Endodermal cell (in vitro differentiated cells): ENCODE measurements around the gene THSD8. TPM values are rescaled to one million over a fixed set of nuclear protein-coding genes. Genes with fewer than 3 reads are reported as not detected.

ENCODE experiments used
- DNase-seq: peaks from one replicate; pipeline ENCODE4 v3.0.0-alpha.2; 2017
- H3K27ac ChIP-seq: 2 replicates; pipeline ENCODE4 v1.5.1; 2013; ENCODE audit warnings: mild to moderate bottlenecking, low read depth, low read length, moderate library complexity
- H3K27me3 ChIP-seq: 2 replicates; pipeline ENCODE4 v1.6.1; 2013; ENCODE audit warnings: mild to moderate bottlenecking, low read length, moderate library complexity; ENCODE audit not compliant: insufficient read depth, control insufficient read depth, poor library complexity, severe bottlenecking
- H3K36me3 ChIP-seq: 2 replicates; pipeline ENCODE4 v1.7.0; 2013; ENCODE audit warnings: mild to moderate bottlenecking, low read length, moderate library complexity; ENCODE audit not compliant: control insufficient read depth, insufficient read depth
- H3K4me1 ChIP-seq: one replicate; pipeline ENCODE4 v1.7.0; 2013; ENCODE audit warnings: low read length; ENCODE audit not compliant: control insufficient read depth, insufficient read depth
- H3K4me3 ChIP-seq: 2 replicates; pipeline ENCODE4 v1.5.1; 2013; ENCODE audit warnings: mild to moderate bottlenecking, low read length, moderate library complexity
- H3K9ac ChIP-seq: 2 replicates; pipeline ENCODE4 v1.6.1; 2013; ENCODE audit warnings: mild to moderate bottlenecking, low read length, moderate library complexity; ENCODE audit not compliant: poor library complexity, severe bottlenecking; ENCODE audit errors: extremely low read depth
- H3K9me3 ChIP-seq: 2 replicates; pipeline ENCODE4 v1.6.1; 2013; ENCODE audit warnings: mild to moderate bottlenecking, low read length, moderate library complexity; ENCODE audit not compliant: control insufficient read depth
- H3K27ac Mint-ChIP-seq: 2 replicates; pipeline ENCODE4 v1.8.0; 2020; ENCODE audit warnings: mixed read lengths
- H3K27me3 Mint-ChIP-seq: 2 replicates; pipeline ENCODE4 v1.8.0; 2021; ENCODE audit warnings: mild to moderate bottlenecking, mixed read lengths; ENCODE audit not compliant: insufficient read depth
- H3K36me3 Mint-ChIP-seq: 2 replicates; pipeline ENCODE4 v1.8.0; 2020; ENCODE audit warnings: low read depth, mixed read lengths
- H3K4me1 Mint-ChIP-seq: 2 replicates; pipeline ENCODE4 v1.8.0; 2020; ENCODE audit warnings: mixed read lengths
- H3K4me3 Mint-ChIP-seq: 2 replicates; pipeline ENCODE4 v1.8.0; 2020; ENCODE audit warnings: mild to moderate bottlenecking, moderate library complexity, mixed read lengths
- H3K9me3 Mint-ChIP-seq: 2 replicates; pipeline ENCODE4 v1.8.0; 2020; ENCODE audit warnings: mild to moderate bottlenecking, mixed read lengths
- WGBS, 2 experiments: methylation state at CpG; one replicate each; pipeline versions ENCODE4 v1.1.5 to v1.1.7; 2013; ENCODE audit warnings: missing lambda C conversion rate in 2 of 2, mixed read lengths in 1 of 2; ENCODE audit not compliant: insufficient coverage in 1 of 2, insufficient read length in 1 of 2; 5-methylcytosine and 5-hydroxymethylcytosine counted together
- total RNA-seq, 2 donors: library from RNA; stranded (reverse); fragmentation: NEBNext Ultra II Directional in 1 of 2; extraction: Animal tissue kit (Norgen Biotek cat#: 25700) in 1 of 2; gene quantifications; 2 replicates in 1 of 2; 3 replicates in 1 of 2; pipeline ENCODE4 v1.2.1, GENCODE V29; 2021
- TF ChIP-seq, protein P1 (sequence below): fragments of 200-600 bp; sonication (generic); conservative IDR thresholded peaks from 2 replicates; pipeline ENCODE4 v1.5.0; 2021; ENCODE audit warnings: antibody characterized with exemption, mild to moderate bottlenecking

THSD8 gene
- total RNA-seq, 2 donors from 2014 or later = 34.4 to 57.4 TPM

DNA sequence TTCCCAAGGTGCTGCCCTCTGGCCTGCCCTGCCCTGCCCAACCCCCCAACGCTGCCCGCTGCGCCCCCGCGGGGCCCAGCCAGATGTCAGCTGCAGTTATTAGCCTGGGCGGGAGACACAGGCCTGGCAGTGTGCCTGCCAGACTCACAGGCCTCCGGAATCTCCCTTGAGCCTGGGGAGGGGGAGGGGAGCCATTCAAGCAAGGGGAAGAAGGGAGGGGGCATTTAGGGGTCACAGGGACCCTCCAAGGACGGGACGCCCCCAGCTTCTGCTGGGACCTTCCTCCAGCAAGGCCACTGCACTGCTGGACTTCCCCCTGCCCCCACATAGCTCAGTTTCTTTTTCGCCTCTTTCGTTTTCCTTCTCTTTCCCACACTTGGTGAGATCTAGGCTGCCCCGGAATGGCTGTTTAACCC is 13.2 kb upstream of the THSD8 start:
- H3K9me3 ChIP-seq = no peaks in the 10 kb centered on the region
- peak overlapping the region; percentile 74 for H3K4me3 Mint-ChIP-seq
- peaks cover 9% of the 10 kb centered on the region for H3K27me3 Mint-ChIP-seq
- DNase-seq = peak; percentile 77
- no peaks in the 10 kb centered on the region for H3K9me3 Mint-ChIP-seq
- no peaks in the 10 kb centered on the region for H3K36me3 ChIP-seq
- no peak overlapping the region for H3K9ac ChIP-seq
- peak overlapping the region; percentile 8 for H3K4me3 ChIP-seq
- H3K4me1 Mint-ChIP-seq = peaks cover 20% of the 10 kb centered on the region
- peak overlapping the region; percentile 26 for H3K27ac ChIP-seq
- peaks cover 6% of the 10 kb centered on the region for H3K4me1 ChIP-seq
- TF ChIP-seq, protein P1, sequence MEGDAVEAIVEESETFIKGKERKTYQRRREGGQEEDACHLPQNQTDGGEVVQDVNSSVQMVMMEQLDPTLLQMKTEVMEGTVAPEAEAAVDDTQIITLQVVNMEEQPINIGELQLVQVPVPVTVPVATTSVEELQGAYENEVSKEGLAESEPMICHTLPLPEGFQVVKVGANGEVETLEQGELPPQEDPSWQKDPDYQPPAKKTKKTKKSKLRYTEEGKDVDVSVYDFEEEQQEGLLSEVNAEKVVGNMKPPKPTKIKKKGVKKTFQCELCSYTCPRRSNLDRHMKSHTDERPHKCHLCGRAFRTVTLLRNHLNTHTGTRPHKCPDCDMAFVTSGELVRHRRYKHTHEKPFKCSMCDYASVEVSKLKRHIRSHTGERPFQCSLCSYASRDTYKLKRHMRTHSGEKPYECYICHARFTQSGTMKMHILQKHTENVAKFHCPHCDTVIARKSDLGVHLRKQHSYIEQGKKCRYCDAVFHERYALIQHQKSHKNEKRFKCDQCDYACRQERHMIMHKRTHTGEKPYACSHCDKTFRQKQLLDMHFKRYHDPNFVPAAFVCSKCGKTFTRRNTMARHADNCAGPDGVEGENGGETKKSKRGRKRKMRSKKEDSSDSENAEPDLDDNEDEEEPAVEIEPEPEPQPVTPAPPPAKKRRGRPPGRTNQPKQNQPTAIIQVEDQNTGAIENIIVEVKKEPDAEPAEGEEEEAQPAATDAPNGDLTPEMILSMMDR = no peak
- peak overlapping the region; percentile 73 for H3K27ac Mint-ChIP-seq
- H3K27me3 ChIP-seq = peaks cover 9% of the 10 kb centered on the region
- WGBS, 2 experiments = 17 to 29% methylated on average over 1 to 12 of the region's 12 CpGs
- no peaks in the 10 kb centered on the region for H3K36me3 Mint-ChIP-seq

DNA sequence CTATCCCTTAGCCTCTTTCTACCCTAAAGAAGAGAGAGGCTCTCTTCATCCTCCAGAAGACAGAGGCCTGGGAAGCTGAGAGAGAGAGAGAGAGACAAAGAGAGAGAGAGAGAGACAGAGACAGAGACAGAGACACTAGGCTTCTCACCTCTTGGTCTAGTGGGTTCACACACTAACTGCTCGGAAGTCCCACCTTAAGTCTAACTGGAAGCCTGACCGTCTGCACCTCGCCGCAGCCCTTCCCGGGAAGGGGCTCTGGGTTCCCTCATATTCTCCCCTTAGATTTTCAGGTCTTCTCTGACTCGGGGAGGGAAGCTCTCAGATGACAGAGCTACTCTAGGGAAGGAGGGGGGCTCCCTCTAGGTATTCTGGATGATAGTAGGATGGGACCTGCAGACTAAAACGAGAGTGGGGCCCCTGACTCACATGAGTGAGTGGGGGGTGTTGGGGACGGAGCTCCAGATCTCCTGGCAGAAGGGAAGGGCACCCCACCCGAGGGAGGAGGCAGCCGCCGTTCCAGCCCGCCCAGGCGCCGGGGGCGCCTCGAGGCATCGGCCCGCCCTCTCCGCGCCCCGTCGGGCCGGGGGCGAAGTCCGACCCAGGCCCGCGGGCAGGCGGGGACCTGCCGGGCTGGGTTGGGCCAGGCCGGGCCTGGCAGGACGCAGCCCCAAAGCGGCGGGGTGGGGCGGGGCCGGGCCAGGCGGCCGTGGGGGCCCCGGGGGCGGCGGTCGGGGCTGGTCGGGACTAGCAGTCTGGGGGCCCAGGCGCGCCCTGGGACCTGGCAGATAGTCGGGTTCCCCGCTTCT is 12.6 kb upstream of the THSD8 start:
- Mint-ChIP-seq H3K4me3 (peak overlapping the region; percentile 74), H3K36me3 (no peaks in the 10 kb centered on the region), H3K4me1 (peaks cover 23% of the 10 kb centered on the region), H3K27me3 (peaks cover 9% of the 10 kb centered on the region), H3K27ac (peak overlapping the region; percentile 73), H3K9me3 (no peaks in the 10 kb centered on the region)
- no peak for DNase-seq
- Histone ChIP-seq H3K27me3 (peaks cover 9% of the 10 kb centered on the region), H3K4me1 (peaks cover 6% of the 10 kb centered on the region), H3K4me3 (peak overlapping the region; percentile 8), H3K9ac (no peak overlapping the region), H3K9me3 (no peaks in the 10 kb centered on the region), H3K36me3 (no peaks in the 10 kb centered on the region), H3K27ac (peak overlapping the region; percentile 1)
- TF ChIP-seq, protein P1 = no peak
- 5 to 15% methylated on average over 31 to 46 of the region's 46 CpGs for WGBS, 2 experiments

DNA sequence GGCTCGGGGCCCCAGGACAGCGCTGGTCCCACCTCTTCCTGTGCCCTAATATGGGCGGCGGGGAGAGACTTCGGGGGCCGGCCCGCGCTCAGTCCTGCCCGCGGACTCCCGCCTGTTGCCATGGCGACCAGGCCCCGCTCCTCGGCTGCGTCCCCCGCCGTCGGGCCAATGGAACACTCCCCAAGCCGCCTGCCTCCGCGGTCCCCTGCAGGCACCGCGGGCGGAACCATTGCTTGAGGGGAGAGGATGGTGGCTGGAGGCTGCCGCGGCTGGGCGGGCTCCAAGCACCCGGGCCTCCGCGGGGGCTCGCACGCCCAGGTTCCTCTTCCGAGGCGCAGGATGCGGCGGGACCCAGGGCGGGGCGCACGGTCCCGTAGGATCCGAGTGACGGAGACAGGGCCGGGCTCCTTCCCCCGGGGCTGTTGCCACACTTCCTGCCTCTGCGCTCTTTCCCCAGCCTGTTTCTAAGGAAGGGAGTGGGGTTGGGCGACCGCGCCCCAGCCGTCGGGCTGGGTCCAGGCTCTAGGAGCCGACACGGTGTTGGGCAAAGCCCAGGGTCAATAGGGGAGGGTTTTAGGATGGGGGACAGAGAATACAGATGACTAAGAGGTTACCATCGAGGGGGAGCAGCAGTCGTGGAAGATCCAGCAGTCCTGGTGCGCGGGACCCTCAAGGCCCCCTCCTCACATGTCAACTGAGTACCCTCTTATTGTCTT is 11.8 kb upstream of the THSD8 start:
- peak overlapping the region; percentile 30 for H3K27ac Mint-ChIP-seq
- Histone ChIP-seq H3K36me3 (no peaks in the 10 kb centered on the region), H3K9ac (no peak overlapping the region), H3K27ac (peak overlapping the region; percentile 66), H3K27me3 (peaks cover 9% of the 10 kb centered on the region), H3K4me3 (peak overlapping the region; percentile 86), H3K9me3 (no peaks in the 10 kb centered on the region), H3K4me1 (peaks cover 6% of the 10 kb centered on the region)
- peaks cover 9% of the 10 kb centered on the region for H3K27me3 Mint-ChIP-seq
- peak overlapping the region; percentile 74 for H3K4me3 Mint-ChIP-seq
- TF ChIP-seq, protein P1 = no peak
- no peaks in the 10 kb centered on the region for H3K36me3 Mint-ChIP-seq
- DNase-seq = peak; percentile 98
- no peaks in the 10 kb centered on the region for H3K9me3 Mint-ChIP-seq
- 2% methylated on average over 29 to 56 of the region's 56 CpGs for WGBS, 2 experiments
- peaks cover 24% of the 10 kb centered on the region for H3K4me1 Mint-ChIP-seq
